BLaER1 (cell line): ENCODE results near the gene TMUB2.
A peak's percentile ranks its signal among the peaks of the same experiment; 100 is the strongest.

Source experiments
- H3K27ac ChIP-seq: shearing (Covaris generic); formaldehyde crosslinking; 2 replicates; pipeline ENCODE4 v1.8.1; 2022
- H3K27me3 ChIP-seq: shearing (Covaris generic); formaldehyde crosslinking; 2 replicates; pipeline ENCODE4 v1.8.1; 2022
- H3K36me3 ChIP-seq: shearing (Covaris generic); formaldehyde crosslinking; 2 replicates; pipeline ENCODE4 v1.8.1; 2022
- H3K4me1 ChIP-seq: shearing (Covaris generic); formaldehyde crosslinking; 2 replicates; pipeline ENCODE4 v1.8.1; 2022
- H3K4me2 ChIP-seq: shearing (Covaris generic); formaldehyde crosslinking; 2 replicates; pipeline ENCODE4 v1.8.1; 2022
- H3K4me3 ChIP-seq: shearing (Covaris generic); formaldehyde crosslinking; 2 replicates; pipeline ENCODE4 v1.8.1; 2022
- H3K9ac ChIP-seq: shearing (Covaris generic); formaldehyde crosslinking; 2 replicates; pipeline ENCODE4 v1.8.1; 2022
- H3K9me3 ChIP-seq: shearing (Covaris generic); formaldehyde crosslinking; 2 replicates; pipeline ENCODE4 v1.8.1; 2022
- H4K20me1 ChIP-seq: shearing (Covaris generic); formaldehyde crosslinking; 2 replicates; pipeline ENCODE4 v1.8.1; 2022
- Cebpa-rat ChIP-seq: shearing (Covaris generic); IDR thresholded peaks from 2 replicates; pipeline ENCODE4 v1.8.1; 2022

TMUB2 gene

GRCh38 chr17:44217738-44218343 is 31.1 kb downstream of the TMUB2 start:
- TF ChIP-seq Cebpa-rat = no peak
- peaks cover 59% of the 10 kb centered on the region for H3K4me1 ChIP-seq
- peak overlapping the region; percentile 99 for H3K27ac ChIP-seq

GRCh38 chr17:44218344-44219107 is 31.8 kb downstream of the TMUB2 start:
- Histone ChIP-seq H3K4me1 (peaks cover 53% of the 10 kb centered on the region), H3K9me3 (no peaks in the 10 kb centered on the region), H3K36me3 (peaks cover 38% of the 10 kb centered on the region), H3K4me2 (peak overlapping the region; percentile 92), H3K27ac (peak overlapping the region; percentile 99), H4K20me1 (peaks cover 48% of the 10 kb centered on the region), H3K27me3 (no peaks in the 10 kb centered on the region), H3K4me3 (peak overlapping the region; percentile 95), H3K9ac (peak overlapping the region; percentile 99)
- no peak for TF ChIP-seq Cebpa-rat

More at GRCh38 chr17:44217738-44218343, 31.1 kb downstream of the TMUB2 start:
- no peaks in the 10 kb centered on the region for H3K27me3 ChIP-seq
- peak overlapping the region; percentile 95 for H3K4me3 ChIP-seq
- peak overlapping the region; percentile 99 for H3K9ac ChIP-seq
- no peaks in the 10 kb centered on the region for H3K9me3 ChIP-seq
- H3K4me2 ChIP-seq = peak overlapping the region; percentile 92
- H3K36me3 ChIP-seq = peaks cover 45% of the 10 kb centered on the region
- H4K20me1 ChIP-seq = peaks cover 54% of the 10 kb centered on the region

- Histone ChIP-seq H3K36me3 (peaks cover 31% of the 10 kb centered on the region), H3K4me2 (peak overlapping the region; percentile 55), H4K20me1 (peaks cover 41% of the 10 kb centered on the region), H3K9ac (peak overlapping the region; percentile 99), H3K4me1 (peaks cover 46% of the 10 kb centered on the region), H3K4me3 (peak overlapping the region; percentile 95), H3K9me3 (no peaks in the 10 kb centered on the region), H3K27ac (peak overlapping the region; percentile 99), H3K27me3 (no peaks in the 10 kb centered on the region)
- no peak for TF ChIP-seq Cebpa-rat
Observed at GRCh38 chr17:44219108-44219615, 32.4 kb downstream of the TMUB2 start.

- Histone ChIP-seq H3K36me3 (peaks cover 26% of the 10 kb centered on the region), H3K4me2 (peak within 1 kb of the TSS; percentile 93), H3K4me1 (peaks cover 41% of the 10 kb centered on the region), H3K9ac (peak within 1 kb of the TSS; percentile 99), H4K20me1 (peaks cover 36% of the 10 kb centered on the region), H3K9me3 (no peaks in the 10 kb centered on the region), H3K4me3 (peak within 1 kb of the TSS; percentile 95), H3K27me3 (no peaks in the 10 kb centered on the region), H3K27ac (peak within 1 kb of the TSS; percentile 99)
- no peak for TF ChIP-seq Cebpa-rat
Observed at GRCh38 chr17:44219616-44220212, 32.9 kb downstream of the TMUB2 start, which contains the start of gene UBTF. Gene UBTF, minus strand, starts transcription at chr17:44219675. Its CDS starts 1,446 bp downstream, at chr17:44218229.

- peak overlapping the region; percentile 99 for H3K9ac ChIP-seq
- TF ChIP-seq Cebpa-rat = no peak
- peak overlapping the region; percentile 99 for H3K27ac ChIP-seq
- H3K36me3 ChIP-seq = peaks cover 19% of the 10 kb centered on the region
- peak overlapping the region; percentile 93 for H3K4me2 ChIP-seq
- H3K9me3 ChIP-seq = no peaks in the 10 kb centered on the region
- peaks cover 34% of the 10 kb centered on the region for H3K4me1 ChIP-seq
- H3K27me3 ChIP-seq = no peaks in the 10 kb centered on the region
- peak overlapping the region; percentile 95 for H3K4me3 ChIP-seq
- peaks cover 28% of the 10 kb centered on the region for H4K20me1 ChIP-seq
Observed at GRCh38 chr17:44220213-44221083, 33.7 kb downstream of the TMUB2 start.

- H3K4me3 ChIP-seq = peak overlapping the region; percentile 95
- H4K20me1 ChIP-seq = peaks cover 20% of the 10 kb centered on the region
- no peak for TF ChIP-seq Cebpa-rat
- H3K4me2 ChIP-seq = peak overlapping the region; percentile 93
- H3K9me3 ChIP-seq = no peaks in the 10 kb centered on the region
- H3K9ac ChIP-seq = peak overlapping the region; percentile 99
- H3K27me3 ChIP-seq = no peaks in the 10 kb centered on the region
- H3K4me1 ChIP-seq = peaks cover 25% of the 10 kb centered on the region
- peaks cover 10% of the 10 kb centered on the region for H3K36me3 ChIP-seq
- peak overlapping the region; percentile 99 for H3K27ac ChIP-seq
Observed at GRCh38 chr17:44221084-44221861, 34.5 kb downstream of the TMUB2 start.

- TF ChIP-seq Cebpa-rat = no peak
- Histone ChIP-seq H3K9me3 (no peaks in the 10 kb centered on the region), H3K4me3 (peak overlapping the region; percentile 95), H4K20me1 (peaks cover 15% of the 10 kb centered on the region), H3K27ac (peak overlapping the region; percentile 99), H3K4me2 (peak overlapping the region; percentile 93), H3K36me3 (peaks cover 5% of the 10 kb centered on the region), H3K9ac (peak overlapping the region; percentile 99), H3K4me1 (peaks cover 20% of the 10 kb centered on the region), H3K27me3 (no peaks in the 10 kb centered on the region)
Observed at GRCh38 chr17:44221862-44222111, 35.0 kb downstream of the TMUB2 start.

GRCh38 chr17:44222112-44222869 is 35.5 kb downstream of the TMUB2 start:
- no peaks in the 10 kb centered on the region for H3K9me3 ChIP-seq
- peak overlapping the region; percentile 93 for H3K4me2 ChIP-seq
- no peak for TF ChIP-seq Cebpa-rat
- H3K36me3 ChIP-seq = peaks cover under 1% of the 10 kb centered on the region; the same call in 1 of the 2 replicates
- H4K20me1 ChIP-seq = peaks cover 10% of the 10 kb centered on the region
- no peaks in the 10 kb centered on the region for H3K27me3 ChIP-seq
- peaks cover 15% of the 10 kb centered on the region for H3K4me1 ChIP-seq
- H3K4me3 ChIP-seq = peak overlapping the region; percentile 95
- peak overlapping the region; percentile 99 for H3K9ac ChIP-seq
- peak overlapping the region; percentile 99 for H3K27ac ChIP-seq
